CD14-positive monocyte (primary cell): ENCODE results near the gene PRKN. TPM values are rescaled to one million over a fixed set of nuclear protein-coding genes. Genes with fewer than 3 reads are reported as not detected.

Experiments
- DNase-seq, 3 donors: peaks; one replicate each; pipeline ENCODE4 v3.0.0-alpha.2; 2011 to 2022
- H2AFZ ChIP-seq: 2 replicates; pipeline ENCODE4 v1.6.0; 2012; ENCODE audit warnings: mild to moderate bottlenecking, low read depth, low read length, inconsistent platforms; ENCODE audit not compliant: insufficient read depth, poor library complexity, severe bottlenecking
- H3K27ac ChIP-seq, 2 donors: 1 replicate in 1 of 2; 2 replicates in 1 of 2; pipeline ENCODE4 v1.5.1; 2012 to 2013; ENCODE audit warnings: low read length in 2 of 2, control low read depth in 1 of 2, inconsistent platforms in 1 of 2, low read depth in 1 of 2, mild to moderate bottlenecking in 1 of 2
- H3K27me3 ChIP-seq, 2 donors: one replicate each; pipeline versions ENCODE4 v1.6.0 to v1.6.1; 2011 to 2013; ENCODE audit warnings: low read length in 2 of 2; ENCODE audit not compliant: control insufficient read depth in 2 of 2, insufficient read depth in 2 of 2
- H3K36me3 ChIP-seq, 2 donors: replicated peaks in 1 of 2; 1 replicate in 1 of 2; 2 replicates in 1 of 2; pipeline versions ENCODE4 v1.5.1 to v1.6.1; 2012 to 2013; ENCODE audit warnings: low read length in 2 of 2, control low read depth in 1 of 2, inconsistent platforms in 1 of 2, mild to moderate bottlenecking in 1 of 2; ENCODE audit not compliant: insufficient read depth in 2 of 2, control insufficient read depth in 1 of 2
- H3K4me1 ChIP-seq, 2 donors: 1 replicate in 1 of 2; 2 replicates in 1 of 2; pipeline versions ENCODE4 v1.5.1 to v1.6.1; 2012 to 2013; ENCODE audit warnings: low read length in 2 of 2, control low read depth in 1 of 2, inconsistent platforms in 1 of 2, mild to moderate bottlenecking in 1 of 2, moderate library complexity in 1 of 2; ENCODE audit not compliant: insufficient read depth in 2 of 2, control insufficient read depth in 1 of 2
- H3K4me2 ChIP-seq: replicated peaks from 2 replicates; pipeline ENCODE3; 2012; ENCODE audit warnings: low read length, moderate library complexity, mild to moderate bottlenecking; ENCODE audit not compliant: poor library complexity, severe bottlenecking; ENCODE audit errors: extremely low read depth
- H3K4me3 ChIP-seq, 3 experiments: fragments of 200-600 bp in 1 of 3; sonication (generic) in 1 of 3; replicated peaks in 1 of 3; 1 replicate in 2 of 3; 2 replicates in 1 of 3; pipeline ENCODE4 v1.5.1; 2011 to 2013; ENCODE audit warnings: low read length in 3 of 3, mild to moderate bottlenecking in 3 of 3, control low read depth in 2 of 3, low read depth in 2 of 3, inconsistent platforms in 1 of 3, moderate library complexity in 1 of 3
- H3K79me2 ChIP-seq: 2 replicates; pipeline ENCODE4 v1.6.0; 2012; ENCODE audit warnings: mild to moderate bottlenecking, control low read depth, inconsistent platforms, low read length, moderate library complexity; ENCODE audit not compliant: insufficient read depth
- H3K9ac ChIP-seq: 2 replicates; pipeline ENCODE4 v1.6.0; 2017; ENCODE audit warnings: low read length, mild to moderate bottlenecking; ENCODE audit not compliant: insufficient read depth, poor library complexity, severe bottlenecking
- H3K9me3 ChIP-seq, 2 donors: replicated peaks in 1 of 2; 1 replicate in 1 of 2; 2 replicates in 1 of 2; pipeline versions ENCODE4 v1.5.1 to v1.6.1; 2012 to 2013; ENCODE audit warnings: low read length in 2 of 2, control low read depth in 1 of 2; ENCODE audit not compliant: control insufficient read depth in 1 of 2, insufficient read depth in 1 of 2
- H4K20me1 ChIP-seq: 2 replicates; pipeline ENCODE4 v1.6.0; 2012; ENCODE audit warnings: mild to moderate bottlenecking, low read length, control low read depth, moderate library complexity; ENCODE audit not compliant: insufficient read depth
- H3K27ac Mint-ChIP-seq, 7 donors: one replicate each; pipeline ENCODE4 v1.8.0; 2020; ENCODE audit warnings: mild to moderate bottlenecking in 7 of 7, mixed read lengths in 7 of 7, moderate library complexity in 6 of 7, inconsistent platforms in 2 of 7
- H3K27me3 Mint-ChIP-seq, 3 donors: one replicate each; pipeline ENCODE4 v1.8.0; 2021 to 2022; ENCODE audit warnings: low read depth in 3 of 3, mild to moderate bottlenecking in 3 of 3, mixed read lengths in 3 of 3, moderate library complexity in 3 of 3, inconsistent platforms in 1 of 3
- H3K36me3 Mint-ChIP-seq, 2 donors: one replicate each; pipeline ENCODE4 v1.8.0; 2020; ENCODE audit warnings: mixed read lengths in 2 of 2, inconsistent platforms in 1 of 2, mild to moderate bottlenecking in 1 of 2
- H3K4me1 Mint-ChIP-seq: one replicate; pipeline ENCODE4 v1.8.0; 2020; ENCODE audit warnings: mild to moderate bottlenecking, mixed read lengths
- H3K4me3 Mint-ChIP-seq, 2 donors: one replicate each; pipeline ENCODE4 v1.8.0; 2020; ENCODE audit warnings: mild to moderate bottlenecking in 2 of 2, mixed read lengths in 2 of 2, moderate library complexity in 1 of 2
- H3K9me3 Mint-ChIP-seq, 7 donors: one replicate each; pipeline ENCODE4 v1.8.0; 2020 to 2022; ENCODE audit warnings: mixed read lengths in 7 of 7, mild to moderate bottlenecking in 6 of 7, moderate library complexity in 6 of 7, inconsistent platforms in 2 of 7
- WGBS: methylation state at CpG from one replicate; pipeline ENCODE4 v1.1.5; 2013; ENCODE audit warnings: missing lambda C conversion rate; ENCODE audit not compliant: insufficient coverage; 5-methylcytosine and 5-hydroxymethylcytosine counted together
- intact Hi-C, 2 donors: fragments of 100-400 bp; cut with micrococcal nuclease; formaldehyde crosslinking; loops; one replicate each; pipeline versions ENCODE4 v1.15.0 to v1.15.1; 2023
- polyA plus RNA-seq, 3 donors: library from polyadenylated mRNA; depleted of rRNA in 1 of 3; unstranded in 2 of 3; stranded (reverse) in 1 of 3; fragments of 300-500 nt in 2 of 3; fragments of >200 nt in 1 of 3; fragmentation: Illumina TruSeq in 2 of 3; gene quantifications; 1 replicate in 2 of 3; 2 replicates in 1 of 3; pipeline ENCODE4 v1.2.3, GENCODE V29; 2012 to 2021
- TF ChIP-seq, protein P1 (sequence below): fragments of 200-600 bp; IDR thresholded peaks from one replicate; pipeline ENCODE4 v1.8.0; 2022; ENCODE audit warnings: antibody characterized with exemption, mild to moderate bottlenecking

PRKN gene
- polyA plus RNA-seq, 3 donors: 0.19 to 0.21 TPM; not detected in 1

DNA sequence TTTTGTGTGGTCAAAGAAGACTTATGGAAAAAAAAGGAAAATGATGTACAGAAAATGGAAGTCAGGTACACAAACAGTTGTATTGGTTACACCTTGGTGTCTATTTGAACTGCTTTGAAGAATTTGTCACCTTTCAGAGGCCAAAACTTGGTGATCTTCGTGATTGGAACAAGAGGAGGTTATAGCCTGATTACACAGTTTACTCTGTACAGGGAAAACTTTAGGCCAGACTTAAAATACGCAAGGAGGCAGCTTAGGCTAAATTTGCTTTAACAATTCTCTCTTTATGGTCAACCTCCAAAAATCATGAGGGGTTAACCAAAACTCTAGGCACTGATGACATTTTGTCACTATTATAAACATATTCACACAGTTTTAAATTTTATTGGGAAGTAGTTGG lies 353.7 kb downstream of the PRKN start:
- WGBS: no CpG with 5 or more reads among the region's 2 CpGs
- no peak overlapping the region for H3K4me3 ChIP-seq
- no peak for DNase-seq
- no peak overlapping the region for H3K27ac ChIP-seq
- peaks cover 0 to 20% (median 4%) of the 10 kb centered on the region in 7 donors for H3K9me3 Mint-ChIP-seq
- no peaks in the 10 kb centered on the region for H3K36me3 Mint-ChIP-seq
- H3K27ac Mint-ChIP-seq: no peak overlapping the region
- TF ChIP-seq, protein P1, sequence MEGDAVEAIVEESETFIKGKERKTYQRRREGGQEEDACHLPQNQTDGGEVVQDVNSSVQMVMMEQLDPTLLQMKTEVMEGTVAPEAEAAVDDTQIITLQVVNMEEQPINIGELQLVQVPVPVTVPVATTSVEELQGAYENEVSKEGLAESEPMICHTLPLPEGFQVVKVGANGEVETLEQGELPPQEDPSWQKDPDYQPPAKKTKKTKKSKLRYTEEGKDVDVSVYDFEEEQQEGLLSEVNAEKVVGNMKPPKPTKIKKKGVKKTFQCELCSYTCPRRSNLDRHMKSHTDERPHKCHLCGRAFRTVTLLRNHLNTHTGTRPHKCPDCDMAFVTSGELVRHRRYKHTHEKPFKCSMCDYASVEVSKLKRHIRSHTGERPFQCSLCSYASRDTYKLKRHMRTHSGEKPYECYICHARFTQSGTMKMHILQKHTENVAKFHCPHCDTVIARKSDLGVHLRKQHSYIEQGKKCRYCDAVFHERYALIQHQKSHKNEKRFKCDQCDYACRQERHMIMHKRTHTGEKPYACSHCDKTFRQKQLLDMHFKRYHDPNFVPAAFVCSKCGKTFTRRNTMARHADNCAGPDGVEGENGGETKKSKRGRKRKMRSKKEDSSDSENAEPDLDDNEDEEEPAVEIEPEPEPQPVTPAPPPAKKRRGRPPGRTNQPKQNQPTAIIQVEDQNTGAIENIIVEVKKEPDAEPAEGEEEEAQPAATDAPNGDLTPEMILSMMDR: no peak
- H2AFZ ChIP-seq: no peak overlapping the region
- H3K27me3 Mint-ChIP-seq: no peaks in the 10 kb centered on the region
- no peaks in the 10 kb centered on the region for H3K4me1 ChIP-seq
- H3K4me1 Mint-ChIP-seq: no peaks in the 10 kb centered on the region
- no peak overlapping the region for H3K4me3 Mint-ChIP-seq
- no peaks in the 10 kb centered on the region for H3K79me2 ChIP-seq
- no peaks in the 10 kb centered on the region for H3K27me3 ChIP-seq
- intact Hi-C loops: no loop called here
- H4K20me1 ChIP-seq: no peaks in the 10 kb centered on the region
- no peaks in the 10 kb centered on the region for H3K36me3 ChIP-seq
- no peak overlapping the region for H3K9ac ChIP-seq
- H3K9me3 ChIP-seq: peaks cover 22 to 28% of the 10 kb centered on the region in 2 donors
- no peak overlapping the region for H3K4me2 ChIP-seq

DNA sequence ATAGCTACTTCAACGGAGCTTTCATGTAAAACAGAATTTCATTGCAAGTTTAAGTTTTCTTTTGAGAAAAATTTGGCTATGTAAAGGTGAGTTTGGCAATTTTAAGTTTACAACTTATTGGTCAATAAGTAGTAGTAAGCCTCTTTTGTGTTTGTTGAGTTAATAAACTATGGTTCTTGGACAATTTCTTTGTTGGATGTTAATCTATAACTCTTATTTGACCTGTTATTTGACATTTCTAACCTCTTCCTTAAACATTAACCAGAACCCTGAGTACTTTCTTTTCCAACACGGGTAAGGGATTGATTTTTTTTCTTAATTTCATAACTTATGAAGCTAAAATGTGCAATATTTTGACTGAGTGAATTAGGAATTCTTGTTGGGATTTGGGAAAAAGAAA lies 354.4 kb downstream of the PRKN start:
- TF ChIP-seq, protein P1: no peak
- DNase-seq: no peak
- Histone ChIP-seq H3K79me2 (no peaks in the 10 kb centered on the region), H3K36me3 (no peaks in the 10 kb centered on the region), H3K4me2 (no peak overlapping the region), H4K20me1 (no peaks in the 10 kb centered on the region), H2AFZ (no peak overlapping the region), H3K4me3 (no peak overlapping the region), H3K27ac (no peak overlapping the region), H3K9ac (no peak overlapping the region), H3K9me3 (peaks cover 24 to 30% of the 10 kb centered on the region in 2 donors), H3K4me1 (no peaks in the 10 kb centered on the region), H3K27me3 (no peaks in the 10 kb centered on the region)
- H3K4me1 Mint-ChIP-seq: no peaks in the 10 kb centered on the region
- intact Hi-C loops: no loop called here
- peaks cover 0 to 21% (median 4%) of the 10 kb centered on the region in 7 donors for H3K9me3 Mint-ChIP-seq
- 100% methylated on average over 1 of the region's 2 CpGs for WGBS
- no peak overlapping the region for H3K4me3 Mint-ChIP-seq
- H3K27me3 Mint-ChIP-seq: no peaks in the 10 kb centered on the region
- H3K27ac Mint-ChIP-seq: no peak overlapping the region
- H3K36me3 Mint-ChIP-seq: no peaks in the 10 kb centered on the region
